HUES64 (cell line): Measurements from ENCODE around the gene MBD3L1.

Source experiments
- H3K27ac ChIP-seq: 2 replicates; pipeline ENCODE4 v1.7.0; 2013; ENCODE audit warnings: low read depth, low read length, inconsistent platforms
- H3K27me3 ChIP-seq: 2 replicates; pipeline ENCODE4 v1.6.1; 2013; ENCODE audit warnings: mild to moderate bottlenecking, low read length; ENCODE audit not compliant: insufficient read depth
- H3K36me3 ChIP-seq: 2 replicates; pipeline ENCODE4 v1.6.1; 2013; ENCODE audit warnings: mild to moderate bottlenecking, low read length; ENCODE audit not compliant: insufficient read depth
- H3K4me1 ChIP-seq: 2 replicates; pipeline ENCODE4 v1.6.1; 2013; ENCODE audit warnings: mild to moderate bottlenecking, low read length, moderate library complexity; ENCODE audit not compliant: insufficient read depth
- H3K4me3 ChIP-seq: 2 replicates; pipeline ENCODE4 v1.5.1; 2013; ENCODE audit warnings: mild to moderate bottlenecking, low read length, moderate library complexity
- H3K9ac ChIP-seq: 2 replicates; pipeline ENCODE4 v1.6.1; 2013; ENCODE audit warnings: mild to moderate bottlenecking, low read depth, low read length
- H3K9me3 ChIP-seq: 2 replicates; pipeline ENCODE4 v1.6.1; 2013; ENCODE audit warnings: low read depth, low read length; ENCODE audit not compliant: insufficient read depth
- WGBS: fragments of 150-250, 120-280 bp; methylation state at CpG from one replicate; pipeline ENCODE4 v1.1.7; 2013; ENCODE audit warnings: missing lambda C conversion rate; 5-methylcytosine and 5-hydroxymethylcytosine counted together

MBD3L1 gene

GRCh38 chr19:8881512-8881911 lies 49.3 kb downstream of the MBD3L1 start:
- H3K4me1 ChIP-seq, result no peaks in the 10 kb centered on the region
- H3K9me3 ChIP-seq, result peaks cover 98% of the 10 kb centered on the region
- no peak overlapping the region for H3K4me3 ChIP-seq
- no peaks in the 10 kb centered on the region for H3K36me3 ChIP-seq
- no peak overlapping the region for H3K9ac ChIP-seq
- no peak overlapping the region for H3K27ac ChIP-seq
- H3K27me3 ChIP-seq, result no peaks in the 10 kb centered on the region

- no peak overlapping the region for H3K27ac ChIP-seq
- peaks cover 98% of the 10 kb centered on the region for H3K9me3 ChIP-seq
- H3K36me3 ChIP-seq, result no peaks in the 10 kb centered on the region
- H3K4me3 ChIP-seq, result no peak overlapping the region
- H3K27me3 ChIP-seq, result no peaks in the 10 kb centered on the region
- H3K4me1 ChIP-seq, result no peaks in the 10 kb centered on the region
- no peak overlapping the region for H3K9ac ChIP-seq
Measured at GRCh38 chr19:8884416-8884815, 52.2 kb downstream of the MBD3L1 start.

- H3K27ac ChIP-seq, result no peak overlapping the region
- H3K36me3 ChIP-seq, result no peaks in the 10 kb centered on the region
- no peak overlapping the region for H3K9ac ChIP-seq
- no peaks in the 10 kb centered on the region for H3K27me3 ChIP-seq
- H3K4me3 ChIP-seq, result no peak overlapping the region
- no peaks in the 10 kb centered on the region for H3K4me1 ChIP-seq
- peaks cover 96% of the 10 kb centered on the region for H3K9me3 ChIP-seq
- WGBS, result 82% methylated on average over 2 of the region's 2 CpGs
Measured at GRCh38 chr19:8887364-8887763, 55.2 kb downstream of the MBD3L1 start.

- H3K9ac ChIP-seq, result no peak overlapping the region
- H3K27me3 ChIP-seq, result no peaks in the 10 kb centered on the region
- H3K9me3 ChIP-seq, result peaks cover 97% of the 10 kb centered on the region
- H3K27ac ChIP-seq, result no peak overlapping the region
- H3K36me3 ChIP-seq, result no peaks in the 10 kb centered on the region
- no peak overlapping the region for H3K4me3 ChIP-seq
- no peaks in the 10 kb centered on the region for H3K4me1 ChIP-seq
Measured at GRCh38 chr19:8890260-8890659, 58.1 kb downstream of the MBD3L1 start.
